Stimulated activated CD8-positive, alpha-beta memory T cell treated with anti-CD3 and anti-CD28 coated beads, Interleukin-15, amount 100 ng/mL, for 24 hours (primary cell): Measurements from ENCODE around the gene TMPRSS12.
"Not testable (repeated sequence)": the region's sequence is repeated elsewhere in the genome, so short reads cannot be mapped to it uniquely, and the experiment has no call there.

Experiments
- DNase-seq: peaks from one replicate; pipeline ENCODE4 v3.0.0-alpha.2; 2020; ENCODE audit warnings: low read depth

The TMPRSS12 gene, protein sequence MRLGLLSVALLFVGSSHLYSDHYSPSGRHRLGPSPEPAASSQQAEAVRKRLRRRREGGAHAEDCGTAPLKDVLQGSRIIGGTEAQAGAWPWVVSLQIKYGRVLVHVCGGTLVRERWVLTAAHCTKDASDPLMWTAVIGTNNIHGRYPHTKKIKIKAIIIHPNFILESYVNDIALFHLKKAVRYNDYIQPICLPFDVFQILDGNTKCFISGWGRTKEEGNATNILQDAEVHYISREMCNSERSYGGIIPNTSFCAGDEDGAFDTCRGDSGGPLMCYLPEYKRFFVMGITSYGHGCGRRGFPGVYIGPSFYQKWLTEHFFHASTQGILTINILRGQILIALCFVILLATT

DNA sequence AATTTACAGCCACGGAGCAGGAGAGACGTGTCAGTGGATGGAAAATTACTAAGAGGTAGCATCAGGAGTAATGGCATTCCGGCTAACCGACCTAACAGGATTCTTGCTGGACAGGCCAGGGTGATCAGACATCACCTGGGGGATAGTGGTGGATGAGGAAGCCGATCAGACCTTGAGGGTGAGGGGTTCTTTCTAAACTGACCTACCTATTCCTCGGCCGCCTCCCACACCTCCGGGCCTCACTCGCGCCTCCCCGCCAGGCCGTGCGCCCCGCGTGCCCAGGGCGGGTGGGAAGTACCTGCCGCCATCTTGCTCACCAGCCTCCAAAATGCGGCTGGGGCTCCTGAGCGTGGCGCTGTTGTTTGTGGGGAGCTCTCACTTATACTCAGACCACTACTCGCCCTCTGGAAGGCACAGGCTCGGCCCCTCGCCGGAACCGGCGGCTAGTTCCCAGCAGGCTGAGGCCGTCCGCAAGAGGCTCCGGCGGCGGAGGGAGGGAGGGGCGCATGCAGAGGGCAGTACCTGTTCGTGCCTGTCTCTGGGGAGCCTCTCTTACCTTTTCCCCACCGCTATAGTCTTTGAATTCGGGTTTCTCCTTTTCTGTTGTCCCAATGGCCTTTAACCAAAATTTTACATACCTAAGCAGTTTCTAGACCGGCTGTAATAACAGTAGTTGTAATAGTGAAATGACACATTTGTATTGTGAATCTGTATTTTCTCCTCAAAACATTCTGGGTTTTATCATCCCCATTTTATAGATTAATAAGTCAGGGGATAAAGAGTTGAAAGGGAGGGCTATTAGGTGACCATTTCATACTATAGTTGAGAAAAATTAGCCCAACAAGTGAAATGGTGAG is at the start of gene TMPRSS12:
Gene TMPRSS12, plus strand, starts transcription at position 290 of the 857 bp plus-strand sequence. Its CDS starts 39 bp downstream, at position 329.
- DNase-seq: no peak

DNA sequence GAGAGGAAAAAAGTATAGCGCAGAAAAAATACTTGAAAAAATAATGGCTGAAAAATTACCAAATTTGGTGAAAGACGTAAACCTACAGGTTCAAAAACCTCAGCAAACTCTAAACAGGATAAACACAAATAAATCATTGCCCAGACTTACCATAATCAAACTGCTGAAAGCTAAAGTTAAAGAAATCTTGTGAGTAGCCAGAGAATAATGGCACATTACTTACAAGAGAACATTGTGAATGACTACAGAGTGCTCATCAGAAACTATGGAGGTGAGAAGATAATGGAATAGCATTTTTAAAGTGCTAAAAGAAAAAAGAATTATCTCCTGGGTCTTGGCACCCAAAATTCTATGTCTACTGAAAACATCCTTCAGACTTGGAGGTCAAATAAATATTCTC is 42.8 kb upstream of the TMPRSS12 start:
- no peak for DNase-seq

DNA sequence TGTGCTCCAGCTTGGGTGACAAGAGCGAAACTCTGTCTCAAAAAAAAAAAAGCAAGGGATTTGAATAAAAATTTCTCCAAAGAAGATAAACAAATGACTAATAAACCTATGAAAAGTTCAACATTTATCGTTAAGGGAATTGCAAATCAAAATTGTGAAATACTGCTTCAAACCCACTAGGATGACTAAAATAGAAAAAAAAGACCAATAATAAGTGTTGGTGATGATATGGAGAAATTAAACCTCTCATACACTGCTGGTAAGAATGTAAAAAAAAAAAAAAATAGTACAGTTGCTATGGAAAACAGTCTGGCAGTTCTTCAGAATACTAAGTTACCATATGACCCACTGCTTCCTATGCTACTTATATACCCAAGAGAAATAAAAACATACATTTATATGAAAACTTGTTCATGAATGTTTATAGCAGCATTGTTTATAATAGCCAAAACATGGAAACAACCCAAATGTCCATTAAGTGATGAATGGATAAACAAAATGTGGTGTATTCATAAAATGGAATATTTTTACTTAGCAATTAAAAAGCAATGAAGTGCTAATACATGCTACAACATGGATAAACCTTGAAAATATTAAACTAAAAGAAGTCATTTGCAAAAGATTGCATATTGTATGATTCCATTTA is 39.4 kb upstream of the TMPRSS12 start:
- DNase-seq: no peak

DNA sequence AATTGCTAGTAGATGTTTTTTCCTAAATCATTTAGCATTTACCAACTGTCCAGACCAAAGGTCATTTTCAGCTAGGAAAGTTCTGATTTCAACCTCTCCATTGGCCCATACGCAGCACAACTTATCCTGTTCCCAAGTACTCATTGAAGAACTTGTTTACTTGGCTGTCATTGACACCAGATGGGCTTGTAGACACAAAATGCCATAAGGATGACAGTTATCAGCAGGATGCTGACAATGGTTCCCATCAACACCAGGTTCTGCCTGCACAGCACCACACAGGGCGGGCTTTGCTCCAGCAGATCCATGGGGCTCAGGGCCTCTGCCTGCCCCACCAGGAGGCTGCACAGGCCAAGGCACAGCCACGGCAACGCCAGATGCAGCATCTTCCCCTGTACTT is 36.5 kb upstream of the TMPRSS12 start:
- DNase-seq: no peak

DNA sequence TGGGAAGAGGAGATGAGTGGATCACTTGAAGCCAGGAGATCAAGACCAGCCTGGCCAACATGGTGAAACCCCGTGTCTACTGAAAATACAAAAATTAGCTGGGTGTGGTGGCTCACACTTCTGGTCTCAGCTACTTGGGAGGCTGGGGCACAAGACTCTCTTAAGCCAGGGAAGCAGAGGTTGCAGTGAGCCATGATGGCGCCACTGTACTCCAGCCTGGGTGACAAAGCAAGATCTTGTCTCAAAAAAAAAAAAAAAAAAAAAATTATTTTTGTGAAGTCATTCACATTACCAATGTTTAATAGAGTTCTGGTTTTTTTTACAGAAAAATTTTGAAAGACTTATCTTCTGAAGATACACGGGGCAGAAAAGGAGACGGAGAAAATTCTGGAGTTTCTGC is 33.6 kb upstream of the TMPRSS12 start:
- DNase-seq: not testable (repeated sequence)

DNA sequence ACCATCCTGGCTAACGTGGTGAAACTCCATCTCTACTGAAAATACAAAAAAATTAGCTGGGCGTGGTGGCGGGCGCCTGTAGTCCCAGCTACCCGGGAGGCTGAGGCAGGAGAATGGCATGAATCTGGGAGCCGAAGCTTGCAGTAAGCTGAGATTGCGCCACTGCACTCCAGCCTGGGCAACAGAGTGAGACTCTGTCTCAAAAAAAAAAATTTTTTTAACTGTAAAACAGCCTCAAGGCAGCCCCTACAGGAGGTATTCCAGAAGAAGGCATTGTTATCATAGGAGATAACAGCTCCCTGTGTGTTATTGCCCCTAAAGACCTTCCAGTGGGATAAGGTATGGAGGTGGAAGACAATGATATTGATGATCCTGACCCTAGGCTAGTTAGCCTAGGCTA is 27.8 kb upstream of the TMPRSS12 start:
- DNase-seq: not testable (repeated sequence)

DNA sequence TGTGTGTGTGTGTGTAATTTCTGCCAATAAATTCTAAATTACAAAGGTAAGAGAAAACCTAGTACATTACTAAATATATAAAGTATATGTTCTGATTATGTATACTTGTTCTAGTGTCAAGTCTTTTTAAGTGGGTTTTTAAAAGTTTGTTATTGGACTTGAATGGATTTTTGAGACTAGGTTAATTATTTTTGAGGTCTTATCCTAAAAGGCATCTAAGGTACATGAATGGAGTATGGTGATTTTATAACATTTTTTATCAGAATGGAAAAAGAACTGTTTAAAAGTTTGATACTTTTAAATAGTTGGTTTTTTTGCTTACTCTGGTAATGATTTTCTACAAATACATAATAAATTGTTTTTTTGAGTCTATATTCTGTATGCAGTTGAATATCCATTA is 22.5 kb upstream of the TMPRSS12 start:
- DNase-seq: no peak

DNA sequence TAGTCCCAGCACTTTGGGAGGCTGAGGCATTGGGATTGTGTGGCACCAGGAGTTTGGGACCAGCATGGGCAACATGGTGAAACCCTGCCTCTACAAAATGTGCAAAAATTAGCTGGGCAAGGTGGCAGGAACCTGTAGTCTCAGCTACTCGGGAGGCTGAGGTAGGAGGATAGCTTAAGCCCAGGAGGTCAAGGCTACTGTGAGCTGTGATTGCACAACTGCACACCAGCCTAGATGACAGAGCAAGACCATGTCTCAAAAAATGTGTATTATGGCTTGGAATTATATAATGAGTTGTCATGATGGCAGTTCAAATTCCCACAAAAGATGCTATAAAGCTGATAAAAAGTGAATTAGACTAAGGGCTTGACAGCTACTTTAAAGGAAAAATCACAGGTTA is 20.6 kb upstream of the TMPRSS12 start:
- no peak for DNase-seq

DNA sequence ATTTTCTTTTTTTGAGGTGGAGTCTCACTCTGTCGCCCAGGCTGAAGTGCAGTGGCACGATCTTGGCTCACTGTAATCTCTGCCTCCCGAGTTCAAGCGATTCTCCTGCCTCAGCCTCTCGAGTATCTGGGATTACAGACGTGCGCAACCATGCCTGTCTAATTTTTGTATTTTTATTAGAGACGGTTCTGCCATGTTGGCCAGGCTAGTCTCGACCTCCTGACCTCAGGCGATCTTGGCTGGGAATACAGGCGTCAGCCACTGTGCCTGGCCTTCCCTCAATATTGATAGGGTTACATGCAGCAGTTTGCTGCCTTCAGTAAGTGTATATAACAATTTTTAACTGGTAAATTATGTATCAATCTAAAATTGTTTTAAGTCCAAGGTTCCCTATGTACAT is 19.0 kb upstream of the TMPRSS12 start:
- not testable (repeated sequence) for DNase-seq

DNA sequence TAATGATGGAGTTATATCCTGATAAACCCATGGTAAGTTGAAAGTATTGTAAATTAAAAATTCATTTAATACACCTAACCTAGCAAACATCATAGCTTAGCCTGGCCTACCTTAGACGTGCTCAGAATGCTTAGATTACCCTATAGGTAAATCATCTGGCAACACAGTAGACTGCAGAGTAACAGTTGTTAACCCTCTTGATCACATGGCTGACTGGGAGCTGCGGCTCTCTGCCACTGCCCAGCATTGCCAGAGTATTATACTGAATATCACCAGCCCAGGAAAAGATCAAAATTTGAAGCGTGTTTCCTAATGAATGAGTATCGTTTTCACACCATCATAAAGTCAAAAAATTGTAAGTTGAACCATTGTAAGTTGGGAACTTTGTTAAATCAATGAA is 17.8 kb upstream of the TMPRSS12 start:
- DNase-seq: no peak

DNA sequence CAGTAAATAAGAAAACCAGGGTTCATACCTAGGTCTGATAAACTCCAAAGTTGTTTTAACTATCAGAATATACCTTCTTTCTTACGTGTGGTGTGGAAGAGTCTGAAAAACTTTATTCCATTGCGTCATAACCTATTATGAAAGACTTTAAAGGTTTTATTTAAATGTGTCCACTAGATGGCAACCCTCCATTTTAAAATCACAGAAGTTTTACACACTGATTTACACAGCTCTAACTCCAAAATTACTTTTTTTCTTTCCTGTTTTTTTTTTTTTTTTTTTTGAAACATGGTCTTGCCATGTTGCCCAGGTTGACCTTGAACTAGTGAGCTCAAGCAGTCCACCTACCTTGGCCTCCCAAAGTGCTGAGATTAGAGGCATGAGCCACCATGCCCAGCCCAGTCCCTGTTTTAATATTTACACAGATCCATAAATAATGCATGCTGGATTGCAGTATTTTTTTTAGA is 17.3 kb upstream of the TMPRSS12 start:
- no peak for DNase-seq

DNA sequence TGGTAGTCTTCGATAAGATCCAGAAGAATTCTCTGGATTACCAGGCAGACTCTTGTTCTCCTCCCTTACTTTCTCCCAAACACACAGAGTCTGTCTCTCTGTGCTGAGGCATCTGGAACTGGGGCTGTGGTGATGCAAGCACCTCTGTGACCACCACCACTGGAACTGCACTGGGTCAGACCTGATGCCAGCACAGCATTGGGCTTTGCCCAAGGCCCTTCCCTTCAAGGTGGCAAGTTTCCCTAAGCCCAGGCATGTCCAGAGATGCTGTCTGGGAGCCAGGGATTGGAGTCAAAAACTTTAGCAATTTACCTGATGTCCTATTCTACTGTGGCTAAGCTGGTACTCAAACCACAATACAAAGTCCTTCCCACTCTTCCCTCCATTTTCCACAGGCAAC is 14.6 kb upstream of the TMPRSS12 start:
- DNase-seq: no peak

DNA sequence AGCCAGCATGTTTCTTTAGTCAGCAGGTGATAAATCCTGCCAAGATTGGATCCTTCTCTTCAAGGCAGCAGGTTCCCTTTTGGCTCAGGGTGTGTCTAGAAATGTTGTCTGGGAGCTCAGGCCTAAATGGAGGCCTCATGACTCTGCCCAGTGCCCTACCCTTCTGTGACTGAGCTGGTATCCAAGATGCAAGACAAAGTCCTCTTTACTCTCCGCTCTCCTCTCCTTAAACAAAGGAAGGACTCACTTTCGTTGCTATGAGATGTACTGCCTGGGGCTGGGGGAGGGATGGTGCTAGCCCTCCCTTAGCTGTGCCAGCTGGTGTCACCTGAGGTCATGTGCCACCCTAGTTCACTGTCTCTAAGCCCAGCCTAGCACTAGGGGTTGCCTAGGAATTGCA is 13.8 kb upstream of the TMPRSS12 start:
- no peak for DNase-seq

DNA sequence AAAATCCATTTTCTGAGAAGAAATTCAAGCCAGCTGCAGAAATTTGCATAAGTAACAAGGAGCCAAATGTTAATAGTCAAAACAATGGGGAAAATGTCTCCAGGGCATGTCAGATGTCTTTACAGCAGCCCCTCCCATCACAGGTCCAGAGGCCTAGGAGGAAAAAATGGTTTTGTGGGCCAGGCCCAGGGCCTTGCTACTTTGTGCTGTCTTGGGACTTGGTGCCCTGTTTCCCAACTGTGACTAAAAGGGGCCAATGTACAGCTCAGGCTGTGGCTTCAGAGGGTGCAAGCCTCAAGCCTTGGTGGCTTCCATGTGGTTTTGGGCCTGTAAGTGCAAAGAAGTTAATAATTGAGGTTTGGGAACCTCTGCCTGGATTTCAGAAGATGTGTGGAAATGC is 8.9 kb upstream of the TMPRSS12 start:
- not testable (repeated sequence) for DNase-seq

DNA sequence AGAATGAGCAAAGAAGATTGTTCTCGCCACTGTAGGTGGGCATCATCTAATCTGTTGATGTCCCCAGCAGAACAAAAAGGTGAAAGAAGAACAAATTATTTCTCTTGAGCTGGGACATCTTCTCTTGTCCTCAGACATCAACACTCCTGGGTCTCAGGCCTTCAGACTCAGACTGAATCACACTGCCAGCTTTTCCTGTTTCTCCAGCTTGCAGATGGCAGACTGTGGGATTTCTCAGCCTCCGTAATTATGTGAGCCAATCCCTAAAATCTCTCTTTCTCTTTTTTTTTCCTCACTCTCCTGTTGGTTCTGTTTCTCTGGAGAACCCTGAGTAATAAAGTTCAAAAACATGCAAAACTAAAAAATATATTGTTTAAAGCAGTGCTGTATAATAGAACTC is 3.7 kb upstream of the TMPRSS12 start:
- no peak for DNase-seq

DNA sequence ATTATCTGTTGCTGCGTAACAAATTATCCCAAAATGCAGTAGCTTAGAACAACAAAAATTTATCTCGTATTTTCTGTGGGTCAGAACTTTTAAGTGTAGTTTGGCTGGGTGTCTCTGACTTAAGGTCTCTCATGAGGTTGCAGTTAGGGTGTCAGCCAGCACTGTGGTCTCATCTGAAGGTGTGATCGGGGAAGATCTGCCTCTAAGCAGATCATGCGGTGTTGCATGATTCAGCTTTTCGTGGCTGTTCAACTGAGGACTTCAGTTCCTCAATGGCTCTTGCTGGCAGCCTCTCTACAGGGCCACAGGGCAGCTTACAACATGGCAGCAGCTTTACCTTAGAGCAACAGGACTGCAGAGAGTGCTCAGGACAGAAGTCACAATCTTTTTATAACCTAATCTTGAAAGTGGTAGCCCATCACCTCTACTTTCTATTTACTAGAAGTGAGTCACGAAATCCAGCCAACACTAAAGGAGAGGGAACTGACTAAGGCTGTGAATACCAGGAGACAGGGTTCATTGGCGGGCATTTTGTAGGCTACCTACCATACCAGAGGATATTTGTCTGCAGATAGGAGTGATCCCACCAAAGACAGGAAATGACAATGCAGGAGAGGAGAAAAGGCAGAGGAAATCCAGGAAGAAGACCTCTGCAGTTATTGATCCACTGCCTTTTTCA is 1.8 kb upstream of the TMPRSS12 start:
- DNase-seq: no peak

DNA sequence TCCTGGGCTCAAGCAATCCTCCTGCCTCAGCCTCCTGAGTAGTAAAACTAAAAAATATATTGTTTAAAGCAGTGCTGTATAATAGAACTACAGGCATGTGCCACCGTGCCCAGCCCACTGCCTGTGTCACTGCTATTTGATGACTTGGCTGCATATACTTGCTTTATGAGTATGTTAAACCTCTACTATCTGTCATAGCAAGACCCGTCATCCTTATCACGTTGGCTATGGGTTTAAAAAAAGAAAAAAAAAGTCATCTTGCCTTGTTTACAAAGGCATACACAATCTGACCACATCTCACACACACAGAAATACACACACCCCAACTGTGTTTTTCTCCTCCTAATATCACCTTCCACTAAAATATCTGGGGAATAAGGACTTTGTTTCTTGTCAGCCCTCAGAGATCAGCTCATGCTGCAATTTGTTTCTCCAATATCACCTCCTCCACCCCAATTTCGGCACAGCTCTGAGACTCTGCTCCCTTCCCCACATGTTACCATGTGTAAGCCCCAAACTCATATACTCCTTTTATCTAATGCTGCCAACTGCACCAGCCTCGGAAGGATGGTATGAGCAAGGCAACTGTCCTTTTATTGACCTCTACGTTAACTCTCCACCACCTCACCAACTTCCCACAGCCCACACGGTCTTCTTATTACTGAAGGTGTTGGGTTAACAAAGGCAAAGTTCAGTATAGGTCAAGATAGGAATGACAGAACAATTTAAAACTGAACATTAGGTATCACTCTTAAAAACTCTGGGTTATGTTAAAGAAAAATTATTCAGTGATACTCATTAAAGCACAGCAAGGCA is 802 bp upstream of the TMPRSS12 start:
- DNase-seq: no peak

DNA sequence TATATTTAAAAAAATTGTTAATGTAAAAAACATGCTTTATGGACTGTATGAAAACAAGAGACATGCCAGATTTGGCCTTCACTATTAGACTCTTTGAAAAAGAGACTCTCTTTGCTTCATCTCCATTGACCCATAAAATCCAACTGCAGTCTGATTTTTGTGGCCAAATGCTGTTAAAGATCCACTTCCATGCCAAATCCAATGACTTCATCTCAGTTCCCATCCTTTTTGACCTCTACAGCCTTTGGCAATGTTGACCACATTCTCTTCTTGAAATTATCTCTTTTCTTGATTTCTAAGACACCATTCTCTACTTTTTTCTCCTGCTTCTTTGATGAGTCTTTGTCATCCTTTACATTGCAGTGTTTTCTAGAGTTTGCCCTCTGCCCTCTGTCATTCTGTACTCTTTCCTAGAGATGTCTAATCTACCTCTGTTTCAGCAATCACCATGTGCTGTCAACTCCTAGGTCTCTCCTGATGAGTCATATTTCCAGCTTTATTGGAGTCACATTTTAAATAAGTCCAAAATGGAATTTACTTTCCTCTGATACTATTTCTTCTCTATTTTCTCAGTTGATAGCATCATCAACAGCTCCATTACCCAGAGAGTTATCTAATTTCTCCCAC is 2.4 kb downstream of the TMPRSS12 start:
- DNase-seq: no peak

DNA sequence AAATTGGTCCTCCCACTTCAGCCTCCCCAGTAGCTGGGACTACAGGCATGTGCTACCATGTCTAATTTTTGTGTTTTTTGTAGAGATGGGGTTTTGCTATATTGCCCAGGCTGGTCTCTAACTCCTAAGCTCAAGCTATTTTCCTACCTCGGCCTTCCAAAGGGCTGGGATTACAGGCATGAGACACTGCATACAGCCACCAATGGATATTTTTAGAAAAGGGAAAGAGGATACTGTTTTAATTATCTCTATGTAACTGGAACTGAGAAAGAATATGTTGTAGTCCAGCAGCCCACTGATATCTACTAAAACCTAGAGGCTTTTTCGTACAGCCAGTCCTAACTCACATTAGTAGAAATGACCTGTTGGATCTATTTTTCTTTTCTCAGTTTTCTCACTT is 6.2 kb downstream of the TMPRSS12 start:
- DNase-seq: no peak

DNA sequence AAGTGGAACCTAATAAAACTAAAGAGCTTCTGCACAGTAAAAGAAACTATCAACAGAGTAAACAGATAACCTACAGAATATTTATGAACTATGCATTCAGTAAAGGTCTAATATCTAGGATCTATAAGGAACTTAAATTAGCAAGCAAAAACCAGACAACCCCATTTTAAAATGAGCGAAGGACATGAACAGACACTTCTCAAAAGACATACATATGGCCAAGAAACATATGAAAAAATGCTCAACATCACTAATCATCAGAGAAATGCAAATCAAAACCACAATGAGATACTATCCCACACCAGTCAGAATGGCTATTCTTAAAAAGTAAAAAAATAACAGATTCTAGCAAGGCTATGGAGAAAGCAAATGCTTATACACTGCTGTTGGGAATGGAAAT is 12.5 kb downstream of the TMPRSS12 start:
- not testable (repeated sequence) for DNase-seq

DNA sequence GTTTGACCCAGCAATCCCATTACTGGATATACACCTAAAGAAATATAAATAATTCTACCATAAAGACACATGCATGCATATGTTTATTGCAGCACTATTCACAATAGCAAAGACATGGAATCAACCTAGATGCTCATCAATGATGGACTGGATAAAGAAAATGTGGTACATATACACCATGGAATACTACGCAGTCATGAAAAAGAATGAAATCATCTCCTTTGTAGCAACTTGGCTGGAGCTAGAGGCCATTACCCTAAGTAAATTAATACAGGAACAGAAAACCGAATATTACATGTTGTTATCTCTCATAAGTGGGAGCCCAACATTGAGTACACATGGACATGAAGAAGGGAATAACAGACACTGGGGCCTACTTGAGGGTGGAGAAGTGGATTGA is 13.0 kb downstream of the TMPRSS12 start:
- not testable (repeated sequence) for DNase-seq
